SK-N-SH (cell line): Measurements from ENCODE around the gene PDZD2. TPM values are rescaled to one million over a fixed set of nuclear protein-coding genes. Genes with fewer than 3 reads are reported as not detected.

Source experiments
- CTCF ChIA-PET: fragments of 300-600, 350-600 bp; formaldehyde crosslinking; extraction: SDS; loops from one replicate; lab custom pipeline; 2021; lab: Yijun Ruan, JAX
- POLR2A ChIA-PET: fragments of 350-600 bp; sonication (Branson Sonifier 250); formaldehyde crosslinking; extraction: SDS; loops from one replicate; lab custom pipeline; 2020; ENCODE audit warnings: antibody characterized with exemption, inconsistent platforms; lab: Yijun Ruan, JAX
- DNase-seq: peaks from one replicate; pipeline ENCODE4 v3.0.0; 2012
- H2AFZ ChIP-seq: fragments of 200-600 bp; sonication (generic); 2 replicates; pipeline ENCODE4 v1.8.1; 2016; ENCODE audit warnings: antibody characterized with exemption, mild to moderate bottlenecking, low read depth
- H3F3A ChIP-seq: fragments of 200-600 bp; sonication (generic); replicated peaks from 2 replicates; pipeline ENCODE3; 2016; ENCODE audit warnings: antibody characterized with exemption, mild to moderate bottlenecking; ENCODE audit not compliant: insufficient read depth
- H3K27ac ChIP-seq, 2 experiments: fragments of 200-500 bp in 1 of 2; fragments of 200-600 bp in 1 of 2; sonication (Bioruptor generic) in 1 of 2; sonication (generic), shearing (Covaris generic) in 1 of 2; 2 replicates each; pipeline versions ENCODE4 v1.5.1 to v1.6.1; 2014 to 2016; ENCODE audit warnings: low read depth in 2 of 2, inconsistent platforms in 1 of 2, low read length in 1 of 2, mild to moderate bottlenecking in 1 of 2, mixed read lengths in 1 of 2
- H3K27me3 ChIP-seq: fragments of 200-600 bp; sonication (generic), shearing (Covaris generic); 2 replicates; pipeline ENCODE4 v1.6.1; 2016; ENCODE audit warnings: mixed run types; ENCODE audit not compliant: insufficient read depth
- H3K36me3 ChIP-seq, 2 experiments: fragments of 200-500 bp in 1 of 2; fragments of 200-600 bp in 1 of 2; sonication (Bioruptor generic) in 1 of 2; sonication (generic) in 1 of 2; replicated peaks in 1 of 2; 2 replicates each; pipeline versions ENCODE3 to v1.5.1; 2014 to 2016; ENCODE audit warnings: low read length in 1 of 2, mild to moderate bottlenecking in 1 of 2; ENCODE audit not compliant: insufficient read depth in 2 of 2, control insufficient read depth in 1 of 2
- H3K4me1 ChIP-seq, 2 experiments: fragments of 200-500 bp in 1 of 2; fragments of 200-600 bp in 1 of 2; sonication (Bioruptor generic) in 1 of 2; sonication (generic), shearing (Covaris generic) in 1 of 2; 2 replicates each; pipeline versions ENCODE4 v1.5.1 to v1.6.1; 2014 to 2016; ENCODE audit warnings: low read depth in 1 of 2, low read length in 1 of 2, mixed run types in 1 of 2; ENCODE audit not compliant: insufficient read depth in 2 of 2, control insufficient read depth in 1 of 2
- H3K4me2 ChIP-seq: fragments of 200-600 bp; sonication (generic), shearing (Covaris generic); 2 replicates; pipeline ENCODE4 v1.6.1; 2017; ENCODE audit warnings: mixed run types
- H3K4me3 ChIP-seq, 2 experiments: fragments of 200-500 bp in 1 of 2; fragments of 200-600 bp in 1 of 2; sonication (Bioruptor generic) in 1 of 2; sonication (generic), shearing (Covaris generic) in 1 of 2; 2 replicates each; pipeline versions ENCODE4 v1.5.1 to v1.8.1; 2014 to 2016; ENCODE audit warnings: low read depth in 2 of 2, inconsistent platforms in 1 of 2, low read length in 1 of 2, mild to moderate bottlenecking in 1 of 2, mixed read lengths in 1 of 2, moderate library complexity in 1 of 2
- H3K79me2 ChIP-seq: fragments of 200-600 bp; sonication (generic); 2 replicates; pipeline ENCODE4 v1.8.1; 2017; ENCODE audit warnings: mild to moderate bottlenecking; ENCODE audit not compliant: insufficient read depth
- H3K9ac ChIP-seq: fragments of 200-600 bp; sonication (generic); 2 replicates; pipeline ENCODE4 v1.6.1; 2017; ENCODE audit warnings: mixed run types
- H3K9me2 ChIP-seq: fragments of 200-600 bp; sonication (generic); 2 replicates; pipeline ENCODE4 v1.6.1; 2017; ENCODE audit warnings: mixed run types
- H3K9me3 ChIP-seq: fragments of 200-600 bp; sonication (generic); 2 replicates; pipeline ENCODE4 v1.6.1; 2017; ENCODE audit warnings: mixed run types, mild to moderate bottlenecking, moderate library complexity
- H4K20me1 ChIP-seq: fragments of 200-600 bp; sonication (generic); 2 replicates; pipeline ENCODE4 v1.6.1; 2017; ENCODE audit warnings: mild to moderate bottlenecking, mixed run types; ENCODE audit not compliant: insufficient read depth
- EZH2phosphoT487 ChIP-seq: fragments of 200-600 bp; sonication (generic); IDR thresholded peaks from 2 replicates; pipeline ENCODE4 v1.6.1; 2017; ENCODE audit warnings: low read depth, mixed run types, mild to moderate bottlenecking, antibody characterized with exemption, moderate library complexity, borderline replicate concordance
- MXI1 ChIP-seq: IDR thresholded peaks from 2 replicates; pipeline ENCODE4 v1.6.1; 2012; ENCODE audit warnings: mild to moderate bottlenecking, low read depth, low read length, improper control_type of control experiment
- NFIC ChIP-seq: IDR thresholded peaks from 2 replicates; pipeline ENCODE4 v1.4.0; 2012; ENCODE audit warnings: borderline replicate concordance
- PBX3 ChIP-seq: IDR thresholded peaks from 2 replicates; pipeline ENCODE4; 2012
- REST ChIP-seq: IDR thresholded peaks from 2 replicates; pipeline ENCODE4 v1.6.1; 2012; ENCODE audit warnings: mild to moderate bottlenecking, low read depth, low read length, moderate library complexity
- RXRA ChIP-seq: IDR thresholded peaks from 2 replicates; pipeline ENCODE4 v1.4.0; 2012; ENCODE audit warnings: low read depth, mild to moderate bottlenecking, borderline replicate concordance
- TEAD4 ChIP-seq: IDR thresholded peaks from 2 replicates; pipeline ENCODE4 v1.4.0; 2012; ENCODE audit warnings: mild to moderate bottlenecking, borderline replicate concordance; ENCODE audit not compliant: insufficient read depth
- WGBS: methylation state at CpG from one replicate; pipeline ENCODE4 v1.1.6; 2017; ENCODE audit warnings: low lambda C conversion rate; 5-methylcytosine and 5-hydroxymethylcytosine counted together
- polyA plus RNA-seq, 3 experiments: library from polyadenylated mRNA; depleted of rRNA; stranded (reverse); fragments of >200 nt; gene quantifications; 2 replicates each; pipeline ENCODE4 v1.2.3, GENCODE V29; 2012
- TF ChIP-seq, protein P1 (sequence below): fragments of 150-350 bp; IDR thresholded peaks from 2 replicates; pipeline ENCODE4 v1.6.1; 2016; ENCODE audit warnings: mild to moderate bottlenecking, low read depth, low read length
- TF ChIP-seq, protein P2 (sequence below): IDR thresholded peaks from 2 replicates; pipeline ENCODE4 v1.4.0; 2012; ENCODE audit warnings: low read depth, borderline replicate concordance

Gene PDZD2
- polyA plus RNA-seq, 1 of the 3 experiments (the other 2 are of a cell fraction) = 0.13 TPM

DNA sequence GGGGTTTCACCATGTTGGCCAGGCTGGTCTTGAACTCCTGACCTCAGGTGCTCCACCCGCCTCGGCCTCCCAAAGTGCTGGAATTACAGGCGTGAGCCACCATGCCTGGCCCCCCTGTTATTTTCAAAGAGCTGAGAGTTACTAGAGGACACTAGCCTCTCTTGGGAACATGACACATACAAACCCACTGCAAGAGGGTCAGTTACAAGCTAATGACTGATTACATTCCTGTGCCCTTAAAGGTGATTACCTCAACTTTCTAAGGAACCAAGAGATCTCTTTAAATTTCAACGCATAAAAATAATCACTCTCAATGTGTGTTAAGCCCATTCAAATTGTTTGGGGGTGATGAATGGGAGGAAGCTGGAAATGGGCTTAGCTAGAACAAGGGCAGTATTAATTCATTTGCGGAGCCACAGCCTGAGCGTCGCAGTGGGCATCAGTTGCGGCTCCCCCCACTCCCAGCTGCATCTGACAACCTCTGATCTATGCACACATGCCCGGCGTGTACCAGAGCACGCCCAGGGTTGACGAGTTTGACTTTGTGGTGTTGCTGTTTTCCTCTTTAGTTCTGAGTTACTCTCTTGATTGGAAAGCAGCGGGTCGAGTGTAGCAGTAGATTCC is 388.3 kb downstream of the PDZD2 start:
- no peak overlapping the region for H3K9ac ChIP-seq

More for the DNA sequence above, 388.3 kb downstream of the PDZD2 start:
- Histone ChIP-seq H3K4me3 (no peak overlapping the region), H3K9me2 (no peaks in the 10 kb centered on the region), H3K9me3 (no peaks in the 10 kb centered on the region), H3K4me2 (no peak overlapping the region), H3K79me2 (no peaks in the 10 kb centered on the region), H3K27me3 (no peaks in the 10 kb centered on the region; the same call in 1 of the 2 replicates), H3K4me1 (peaks cover 0 to 26% of the 10 kb centered on the region in 2 experiments; a peak in 2 of 4 replicates), H3F3A (peaks cover 6% of the 10 kb centered on the region), H2AFZ (no peak overlapping the region), H3K36me3 (no peaks in the 10 kb centered on the region), H4K20me1 (no peaks in the 10 kb centered on the region), H3K27ac (no peak overlapping the region)
- 73% methylated on average over 14 of the region's 14 CpGs for WGBS
- POLR2A ChIA-PET = no interaction called here
- DNase-seq = no peak
- TF ChIP-seq, protein P1, sequence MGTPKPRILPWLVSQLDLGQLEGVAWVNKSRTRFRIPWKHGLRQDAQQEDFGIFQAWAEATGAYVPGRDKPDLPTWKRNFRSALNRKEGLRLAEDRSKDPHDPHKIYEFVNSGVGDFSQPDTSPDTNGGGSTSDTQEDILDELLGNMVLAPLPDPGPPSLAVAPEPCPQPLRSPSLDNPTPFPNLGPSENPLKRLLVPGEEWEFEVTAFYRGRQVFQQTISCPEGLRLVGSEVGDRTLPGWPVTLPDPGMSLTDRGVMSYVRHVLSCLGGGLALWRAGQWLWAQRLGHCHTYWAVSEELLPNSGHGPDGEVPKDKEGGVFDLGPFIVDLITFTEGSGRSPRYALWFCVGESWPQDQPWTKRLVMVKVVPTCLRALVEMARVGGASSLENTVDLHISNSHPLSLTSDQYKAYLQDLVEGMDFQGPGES = no peak
- TF ChIP-seq NFIC = no peak
- TF ChIP-seq, protein P2, sequence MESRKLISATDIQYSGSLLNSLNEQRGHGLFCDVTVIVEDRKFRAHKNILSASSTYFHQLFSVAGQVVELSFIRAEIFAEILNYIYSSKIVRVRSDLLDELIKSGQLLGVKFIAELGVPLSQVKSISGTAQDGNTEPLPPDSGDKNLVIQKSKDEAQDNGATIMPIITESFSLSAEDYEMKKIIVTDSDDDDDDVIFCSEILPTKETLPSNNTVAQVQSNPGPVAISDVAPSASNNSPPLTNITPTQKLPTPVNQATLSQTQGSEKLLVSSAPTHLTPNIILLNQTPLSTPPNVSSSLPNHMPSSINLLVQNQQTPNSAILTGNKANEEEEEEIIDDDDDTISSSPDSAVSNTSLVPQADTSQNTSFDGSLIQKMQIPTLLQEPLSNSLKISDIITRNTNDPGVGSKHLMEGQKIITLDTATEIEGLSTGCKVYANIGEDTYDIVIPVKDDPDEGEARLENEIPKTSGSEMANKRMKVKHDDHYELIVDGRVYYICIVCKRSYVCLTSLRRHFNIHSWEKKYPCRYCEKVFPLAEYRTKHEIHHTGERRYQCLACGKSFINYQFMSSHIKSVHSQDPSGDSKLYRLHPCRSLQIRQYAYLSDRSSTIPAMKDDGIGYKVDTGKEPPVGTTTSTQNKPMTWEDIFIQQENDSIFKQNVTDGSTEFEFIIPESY = no peak
- TF ChIP-seq RXRA = no peak
- no peak for TF ChIP-seq REST
- TF ChIP-seq TEAD4 = no peak
- no peak for TF ChIP-seq MXI1
- TF ChIP-seq PBX3 = no peak
- TF ChIP-seq EZH2phosphoT487 = no peak
- CTCF ChIA-PET = interaction anchor here (1.4 kb wide), 1 partner anchor 11 kb away, joined by 4 read pairs; no protein-coding TSS in a partner anchor
